Ovary (tissue), 3 donors: Measurements from ENCODE around the gene SIT1.

Experiments used
- CTCF ChIP-seq, 3 donors: fragments of 450-650 bp in 2 of 3; fragments of 200-600 bp in 1 of 3; IDR thresholded peaks; one replicate each; pipeline versions ENCODE4 v1.5.1 to v1.8.0; 2016 to 2022; ENCODE audit warnings: antibody characterized with exemption in 3 of 3, mild to moderate bottlenecking in 1 of 3
- EP300 ChIP-seq: sonication (generic); formaldehyde crosslinking; IDR thresholded peaks from one replicate; pipeline ENCODE4 v1.6.1; 2017; ENCODE audit warnings: antibody characterized with exemption
- POLR2A ChIP-seq: fragments of 450-650 bp; IDR thresholded peaks from one replicate; pipeline ENCODE4 v1.6.1; 2017; ENCODE audit warnings: antibody characterized with exemption, mild to moderate bottlenecking, moderate library complexity
- donor health status: DM: no; HTN: no; CAD: no.

GRCh38 chr9:35609820-35610163, 40.9 kb downstream of the SIT1 start:
- no peak for TF ChIP-seq CTCF (IDR thresholded peaks at IDR 0.05)
- no peak for TF ChIP-seq POLR2A
- no peak for TF ChIP-seq EP300
